ENCODE results near the gene CELSR1. TPM values are rescaled to one million over a fixed set of nuclear protein-coding genes. Genes with fewer than 3 reads are reported as not detected.

Gene CELSR1
- total RNA-seq, 1 experiment from 2014 or later, result 19.6 TPM

GRCh38 chr22:46366327-46366731, 171.1 kb downstream of the CELSR1 start:
- Histone ChIP-seq H3K4me1 (ENCODE audit: control insufficient read depth in 1 of 2, insufficient read depth in 2 of 2, low read length in 2 of 2) (peaks cover 0 to 12% of the 10 kb centered on the region in 2 experiments; a peak in 2 of 4 replicates), H3K4me2 (ENCODE audit: low read length) (no peak overlapping the region), H3K79me2 (ENCODE audit: insufficient read depth, low read length) (no peaks in the 10 kb centered on the region), H4K20me1 (ENCODE audit: insufficient read depth) (no peaks in the 10 kb centered on the region), H2AFZ (ENCODE audit: low read depth, low read length, poor library complexity, severe bottlenecking) (no peak overlapping the region), H3K36me3 (ENCODE audit: control insufficient read depth in 1 of 2, insufficient read depth in 2 of 2, low read length in 2 of 2) (no peaks in the 10 kb centered on the region; a peak in 1 of 4 replicates), H3K9me3 (ENCODE audit: control insufficient read depth in 1 of 2, insufficient read depth in 1 of 2, low read depth in 1 of 2, low read length in 2 of 2) (no peaks in the 10 kb centered on the region), H3K9ac (ENCODE audit: low read length) (no peak overlapping the region), H3K9me2 (ENCODE audit: insufficient read depth) (no peaks in the 10 kb centered on the region), H3K27ac (ENCODE audit: low read depth, low read length) (no peak overlapping the region), H3K4me3 (replicated peaks in 1 of 2; ENCODE audit: low read depth in 1 of 2, low read length in 2 of 2) (no peak overlapping the region), H3K27me3 (ENCODE audit: insufficient read depth, low read length) (no peaks in the 10 kb centered on the region)
- ChIA-PET POLR2A (no interaction called here), CTCF (no interaction called here), RAD21 (ENCODE audit: low non-redundant PET in 1 of 2, low total read pairs in 2 of 2, uncharacterized antibody in 2 of 2, unreplicated experiment in 2 of 2) (interaction anchor here in 1 of 2 experiments (2.1 kb wide), 1 partner anchor 176 kb away, joined by 31 read pairs; no protein-coding TSS in a partner anchor)
- no TSS peak for BruUV-seq (replicated peaks)
- no peak for DNase-seq (ENCODE audit: low read depth, low spot score)
- no peak for ATAC-seq
- intact Hi-C loops (cut with micrococcal nuclease), result no loop called here
- no peak for TF ChIP-seq JUND (IDR thresholded peaks at IDR 0.05)

GRCh38 chr22:46365166-46365624, 172.2 kb downstream of the CELSR1 start:
- ChIA-PET RAD21 (ENCODE audit: low non-redundant PET in 1 of 2, low total read pairs in 2 of 2, uncharacterized antibody in 2 of 2, unreplicated experiment in 2 of 2) (no interaction called here), POLR2A (no interaction called here), CTCF (no interaction called here)
- Histone ChIP-seq H3K79me2 (ENCODE audit: insufficient read depth, low read length) (no peaks in the 10 kb centered on the region), H3K9ac (ENCODE audit: low read length) (no peak overlapping the region), H2AFZ (ENCODE audit: low read depth, low read length, poor library complexity, severe bottlenecking) (no peak overlapping the region), H3K27ac (ENCODE audit: low read depth, low read length) (no peak overlapping the region), H3K9me3 (ENCODE audit: control insufficient read depth in 1 of 2, insufficient read depth in 1 of 2, low read depth in 1 of 2, low read length in 2 of 2) (no peaks in the 10 kb centered on the region), H3K9me2 (ENCODE audit: insufficient read depth) (no peaks in the 10 kb centered on the region), H4K20me1 (ENCODE audit: insufficient read depth) (no peaks in the 10 kb centered on the region), H3K36me3 (ENCODE audit: control insufficient read depth in 1 of 2, insufficient read depth in 2 of 2, low read length in 2 of 2) (no peaks in the 10 kb centered on the region; a peak in 1 of 4 replicates), H3K4me3 (replicated peaks in 1 of 2; ENCODE audit: low read depth in 1 of 2, low read length in 2 of 2) (no peak overlapping the region), H3K27me3 (ENCODE audit: insufficient read depth, low read length) (no peaks in the 10 kb centered on the region), H3K4me2 (ENCODE audit: low read length) (no peak overlapping the region), H3K4me1 (ENCODE audit: control insufficient read depth in 1 of 2, insufficient read depth in 2 of 2, low read length in 2 of 2) (peaks cover 0 to 9% of the 10 kb centered on the region in 2 experiments; a peak in 2 of 4 replicates)
- intact Hi-C loops (cut with micrococcal nuclease), result no loop called here
- ATAC-seq (no peak), DNase-seq (ENCODE audit: low read depth, low spot score) (no peak)
- BruUV-seq (replicated peaks), result no TSS peak
- no peak for TF ChIP-seq CEBPB (IDR thresholded peaks at IDR 0.05; ENCODE audit: low read depth)
- TF ChIP-seq MAX (IDR thresholded peaks at IDR 0.05), result no peak
- TF ChIP-seq ZFX (IDR thresholded peaks at IDR 0.05), result no peak
- no peak for TF ChIP-seq POLR2A (IDR thresholded peaks at IDR 0.05; ENCODE audit: borderline replicate concordance, extremely low read depth, insufficient read depth, insufficient read length)
- TF ChIP-seq ATF3 (IDR thresholded peaks at IDR 0.05), result no peak
- no peak for TF ChIP-seq EZH2phosphoT487 (IDR thresholded peaks at IDR 0.05; ENCODE audit: borderline replicate concordance)
- TF ChIP-seq YY1 (IDR thresholded peaks at IDR 0.05; ENCODE audit: extremely low read depth, insufficient replicate concordance, low read depth, low read length), result no peak
- TF ChIP-seq ZNF274 (IDR thresholded peaks at IDR 0.05; ENCODE audit: low read depth, low read length), result no peak
- no peak for TF ChIP-seq CBX3 (IDR thresholded peaks at IDR 0.05; ENCODE audit: low read depth)
- TF ChIP-seq EGR1 (IDR thresholded peaks at IDR 0.05; ENCODE audit: low read depth), result no peak
- no peak for TF ChIP-seq POLR2AphosphoS5 (IDR thresholded peaks at IDR 0.05; ENCODE audit: low read depth, low read length)
- TF ChIP-seq, protein P1, sequence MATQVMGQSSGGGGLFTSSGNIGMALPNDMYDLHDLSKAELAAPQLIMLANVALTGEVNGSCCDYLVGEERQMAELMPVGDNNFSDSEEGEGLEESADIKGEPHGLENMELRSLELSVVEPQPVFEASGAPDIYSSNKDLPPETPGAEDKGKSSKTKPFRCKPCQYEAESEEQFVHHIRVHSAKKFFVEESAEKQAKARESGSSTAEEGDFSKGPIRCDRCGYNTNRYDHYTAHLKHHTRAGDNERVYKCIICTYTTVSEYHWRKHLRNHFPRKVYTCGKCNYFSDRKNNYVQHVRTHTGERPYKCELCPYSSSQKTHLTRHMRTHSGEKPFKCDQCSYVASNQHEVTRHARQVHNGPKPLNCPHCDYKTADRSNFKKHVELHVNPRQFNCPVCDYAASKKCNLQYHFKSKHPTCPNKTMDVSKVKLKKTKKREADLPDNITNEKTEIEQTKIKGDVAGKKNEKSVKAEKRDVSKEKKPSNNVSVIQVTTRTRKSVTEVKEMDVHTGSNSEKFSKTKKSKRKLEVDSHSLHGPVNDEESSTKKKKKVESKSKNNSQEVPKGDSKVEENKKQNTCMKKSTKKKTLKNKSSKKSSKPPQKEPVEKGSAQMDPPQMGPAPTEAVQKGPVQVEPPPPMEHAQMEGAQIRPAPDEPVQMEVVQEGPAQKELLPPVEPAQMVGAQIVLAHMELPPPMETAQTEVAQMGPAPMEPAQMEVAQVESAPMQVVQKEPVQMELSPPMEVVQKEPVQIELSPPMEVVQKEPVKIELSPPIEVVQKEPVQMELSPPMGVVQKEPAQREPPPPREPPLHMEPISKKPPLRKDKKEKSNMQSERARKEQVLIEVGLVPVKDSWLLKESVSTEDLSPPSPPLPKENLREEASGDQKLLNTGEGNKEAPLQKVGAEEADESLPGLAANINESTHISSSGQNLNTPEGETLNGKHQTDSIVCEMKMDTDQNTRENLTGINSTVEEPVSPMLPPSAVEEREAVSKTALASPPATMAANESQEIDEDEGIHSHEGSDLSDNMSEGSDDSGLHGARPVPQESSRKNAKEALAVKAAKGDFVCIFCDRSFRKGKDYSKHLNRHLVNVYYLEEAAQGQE (IDR thresholded peaks at IDR 0.05; ENCODE audit: low read depth), result no peak
- TF ChIP-seq CTCF (IDR thresholded peaks at IDR 0.05 in 2 of 3, conservative IDR thresholded peaks at IDR 0.05 in 1 of 3; ENCODE audit: borderline replicate concordance in 1 of 3, insufficient read depth in 1 of 3, low read depth in 2 of 3, low read length in 2 of 3), result no peak
- no peak for TF ChIP-seq EZH2 (IDR thresholded peaks at IDR 0.05)
- no peak for TF ChIP-seq FOSL1 (IDR thresholded peaks at IDR 0.05; ENCODE audit: low read depth)
